ENCODE results near the gene CNGA3. TPM values are rescaled to one million over a fixed set of nuclear protein-coding genes. Genes with fewer than 3 reads are reported as not detected.

Gene CNGA3
- total and polyA plus RNA-seq, 2 of the 4 experiments (the other 2 are of a cell fraction): under 0.01 TPM; not detected in 1

- no peak overlapping the region for H2AFZ ChIP-seq (replicated peaks; ENCODE audit: low read length, poor library complexity)
- intact Hi-C loops (cut with micrococcal nuclease): no loop called here
Measured at GRCh38 chr2:98391581-98392270, 45.5 kb downstream of the CNGA3 start.

More at GRCh38 chr2:98391581-98392270, 45.5 kb downstream of the CNGA3 start:
- H4K8ac ChIP-seq (ENCODE audit: low read depth in 2 of 2, low read length in 2 of 2): no peak overlapping the region
- H4K5ac ChIP-seq (ENCODE audit: low read depth, low read length): no peak overlapping the region
- no peak overlapping the region for H2AK9ac ChIP-seq (replicated peaks; ENCODE audit: low read depth, low read length, poor library complexity)
- POLR2A ChIA-PET (ENCODE audit: unreplicated experiment): no interaction called here
- no peak overlapping the region for H2AK5ac ChIP-seq (ENCODE audit: low read depth, low read length)
- no peak for TF ChIP-seq RAD21 (IDR thresholded peaks at IDR 0.05; ENCODE audit: low read length)
- TF ChIP-seq ELK1 (IDR thresholded peaks at IDR 0.05; ENCODE audit: borderline replicate concordance, low read depth, low read length): no peak
- no peak for TF ChIP-seq MAZ (IDR thresholded peaks at IDR 0.05; ENCODE audit: borderline replicate concordance, low read depth, low read length)
- TF ChIP-seq CHD1 (IDR thresholded peaks at IDR 0.05; ENCODE audit: low read depth, low read length): no peak
- no peak for TF ChIP-seq MXI1 (IDR thresholded peaks at IDR 0.05; ENCODE audit: borderline replicate concordance, low read depth, low read length)
- TF ChIP-seq FOS (IDR thresholded peaks at IDR 0.05; ENCODE audit: low read depth, low read length): no peak
- no peak for TF ChIP-seq NFE2L2 (IDR thresholded peaks at IDR 0.05; ENCODE audit: low read depth, low read length)
- no peak for TF ChIP-seq CTCF (conservative IDR thresholded peaks at IDR 0.05; ENCODE audit: low read depth, low read length)
- TF ChIP-seq RFX5 (IDR thresholded peaks at IDR 0.05; ENCODE audit: low read depth, low read length): no peak
- TF ChIP-seq RCOR1 (IDR thresholded peaks at IDR 0.05; ENCODE audit: insufficient replicate concordance, low read length): no peak
- no peak for TF ChIP-seq USF2 (IDR thresholded peaks at IDR 0.05; ENCODE audit: low read depth, low read length)
- no peak for TF ChIP-seq CEBPB (IDR thresholded peaks at IDR 0.05; ENCODE audit: low read depth, low read length)
- TF ChIP-seq SMC3 (IDR thresholded peaks at IDR 0.05; ENCODE audit: low read depth, low read length): no peak
- no peak for TF ChIP-seq BHLHE40 (IDR thresholded peaks at IDR 0.05; ENCODE audit: low read depth, low read length)
- 75% methylated on average over 10 of the region's 18 CpGs; no CpG with 5 or more reads in 1 of the 2 experiments for WGBS, 2 experiments (ENCODE audit: extremely low coverage in 2 of 2, insufficient read length in 1 of 2)
- peaks cover 27% of the 10 kb centered on the region for H3K27me3 ChIP-seq (ENCODE audit: control insufficient read depth, insufficient read depth, low read length)
- H3K36me3 ChIP-seq (ENCODE audit: control insufficient read depth, insufficient read depth, low read length): no peaks in the 10 kb centered on the region
- no TSS peak for BruUV-seq (replicated peaks)
- H3K9me1 ChIP-seq (ENCODE audit: insufficient read depth, low read length): no peaks in the 10 kb centered on the region
- H2BK120ac ChIP-seq (ENCODE audit: low read depth, low read length): no peak overlapping the region
- H3K14ac ChIP-seq (replicated peaks; ENCODE audit: low read depth, low read length): no peak overlapping the region
- H3K4me2 ChIP-seq (ENCODE audit: low read depth, low read length): no peak overlapping the region
- H2BK20ac ChIP-seq (ENCODE audit: low read depth, low read length): no peak overlapping the region
- no peak overlapping the region for H3K18ac ChIP-seq (ENCODE audit: low read depth, low read length)
- no peak overlapping the region for H3K4me3 ChIP-seq (ENCODE audit: insufficient read depth, low read depth, low read length)
- no peak overlapping the region for H3K4ac ChIP-seq (ENCODE audit: low read depth, low read length)
- ATAC-seq (ENCODE audit: low read depth) (no peak), DNase-seq (no peak)
- H2BK5ac ChIP-seq (ENCODE audit: low read depth, low read length, poor library complexity, severe bottlenecking): no peak overlapping the region
- H3K4me1 ChIP-seq (ENCODE audit: control insufficient read depth, insufficient read depth, low read length): no peaks in the 10 kb centered on the region
- no peak overlapping the region for H3K56ac ChIP-seq (ENCODE audit: extremely low read depth, insufficient read depth, low read length)
- dilution Hi-C loops (cut with HindIII; ENCODE audit: low sequenced_read_pairs, unreplicated experiment): no loop called here
- CTCF ChIA-PET: no interaction called here
- no peak overlapping the region for H2BK15ac ChIP-seq (ENCODE audit: low read depth, low read length)
- H3K9ac ChIP-seq (ENCODE audit: low read depth, low read length): no peak overlapping the region
- in situ Hi-C loops (cut with MboI; ENCODE audit: low sequenced_read_pairs): no loop called here
- no peaks in the 10 kb centered on the region for H4K20me1 ChIP-seq (ENCODE audit: insufficient read depth, low read length)
- no peak overlapping the region for H4K91ac ChIP-seq (ENCODE audit: insufficient read depth, low read depth, low read length)
- H3K27ac ChIP-seq (ENCODE audit: insufficient read depth, low read length): no peak overlapping the region
- no peaks in the 10 kb centered on the region for H3K79me1 ChIP-seq (ENCODE audit: low read depth in 1 of 2, low read length in 2 of 2)
- no peaks in the 10 kb centered on the region for H3K9me3 ChIP-seq (ENCODE audit: control insufficient read depth, insufficient read depth, low read length)
- no peak overlapping the region for H3K23ac ChIP-seq (ENCODE audit: low read depth, low read length)

Measured in IMR-90 (cell line).